CD4-positive, alpha-beta T cell treated with Interleukin-12 subunit alpha and Interleukin-12 subunit beta, for 1 hour (primary cell): Measurements from ENCODE around the gene HS3ST3A1.
"Not testable (repeated sequence)": the region's sequence is repeated elsewhere in the genome, so short reads cannot be mapped to it uniquely, and the experiment has no call there.

ENCODE experiments used
- DNase-seq: peaks from one replicate; pipeline ENCODE4 v3.0.0-alpha.2; 2020

HS3ST3A1 gene

GRCh38 chr17:13569398-13570123 lies 32.2 kb downstream of the HS3ST3A1 start:
- DNase-seq = no peak

GRCh38 chr17:13568582-13569397 lies 32.9 kb downstream of the HS3ST3A1 start:
- no peak for DNase-seq

GRCh38 chr17:13563866-13564265 lies 37.9 kb downstream of the HS3ST3A1 start:
- DNase-seq = no peak

GRCh38 chr17:13562271-13562800 lies 39.4 kb downstream of the HS3ST3A1 start:
- DNase-seq = no peak

- no peak for DNase-seq
Observed at GRCh38 chr17:13561606-13562270, 40.0 kb downstream of the HS3ST3A1 start.

- no peak for DNase-seq
Observed at GRCh38 chr17:13560935-13561334, 40.8 kb downstream of the HS3ST3A1 start.

GRCh38 chr17:13558588-13558987 lies 43.1 kb downstream of the HS3ST3A1 start:
- DNase-seq = no peak

- no peak for DNase-seq
Observed at GRCh38 chr17:13557077-13557476, 44.7 kb downstream of the HS3ST3A1 start.

- no peak for DNase-seq
Observed at GRCh38 chr17:13554231-13554630, 47.5 kb downstream of the HS3ST3A1 start.

- no peak for DNase-seq
Observed at GRCh38 chr17:13550291-13550690, 51.4 kb downstream of the HS3ST3A1 start.

GRCh38 chr17:13548576-13548975 lies 53.2 kb downstream of the HS3ST3A1 start:
- not testable (repeated sequence) for DNase-seq

- no peak for DNase-seq
Observed at GRCh38 chr17:13546851-13547250, 54.9 kb downstream of the HS3ST3A1 start.

GRCh38 chr17:13545941-13546340 lies 55.8 kb downstream of the HS3ST3A1 start:
- no peak for DNase-seq

GRCh38 chr17:13544765-13545164 lies 57.0 kb downstream of the HS3ST3A1 start:
- no peak for DNase-seq

GRCh38 chr17:13544292-13544691 lies 57.4 kb downstream of the HS3ST3A1 start:
- DNase-seq = no peak

GRCh38 chr17:13542636-13543035 lies 59.1 kb downstream of the HS3ST3A1 start:
- no peak for DNase-seq

- no peak for DNase-seq
Observed at GRCh38 chr17:13541032-13541480, 60.7 kb downstream of the HS3ST3A1 start.

GRCh38 chr17:13540546-13540945 lies 61.2 kb downstream of the HS3ST3A1 start:
- no peak for DNase-seq

- DNase-seq = no peak
Observed at GRCh38 chr17:13539421-13539820, 62.3 kb downstream of the HS3ST3A1 start.

- DNase-seq = no peak
Observed at GRCh38 chr17:13538841-13539411, 62.8 kb downstream of the HS3ST3A1 start.

- no peak for DNase-seq
Observed at GRCh38 chr17:13537871-13538643, 63.7 kb downstream of the HS3ST3A1 start.

- DNase-seq = no peak
Observed at GRCh38 chr17:13537167-13537731, 64.5 kb downstream of the HS3ST3A1 start.
